Sigmoid colon (tissue), 7 donors: ENCODE measurements around the gene NRG3. TPM values are rescaled to one million over a fixed set of nuclear protein-coding genes. Genes with fewer than 3 reads are reported as not detected.

Experiments
- DNase-seq: peaks from one replicate; pipeline ENCODE4 v3.0.0-alpha.2; 2019
- H3K27ac ChIP-seq, 4 donors: fragments of 200-600 bp; sonication (generic); one replicate each; pipeline ENCODE4 v1.5.1; 2016 to 2019; ENCODE audit warnings: mild to moderate bottlenecking in 1 of 4
- H3K27me3 ChIP-seq, 3 donors: fragments of 200-600 bp; sonication (generic); one replicate each; pipeline ENCODE4 v1.5.1; 2019; ENCODE audit warnings: mild to moderate bottlenecking in 1 of 3
- H3K36me3 ChIP-seq, 4 donors: fragments of 200-600 bp; sonication (generic); one replicate each; pipeline ENCODE4 v1.5.1; 2016 to 2019
- H3K4me1 ChIP-seq, 4 donors: fragments of 200-600 bp; sonication (generic); one replicate each; pipeline ENCODE4 v1.5.1; 2017 to 2019
- H3K4me3 ChIP-seq, 4 donors: fragments of 200-600 bp; sonication (generic); one replicate each; pipeline ENCODE4 v1.5.1; 2017 to 2019; ENCODE audit warnings: mild to moderate bottlenecking in 2 of 4, moderate library complexity in 1 of 4
- H3K9me3 ChIP-seq, 4 donors: fragments of 200-600 bp in 3 of 4; sonication (generic) in 3 of 4; one replicate each; pipeline versions ENCODE4 v1.5.1 to v1.6.1; 2013 to 2019
- EP300 ChIP-seq, 4 donors: sonication (generic); formaldehyde crosslinking; IDR thresholded peaks; one replicate each; pipeline ENCODE4 v1.6.1; 2017; ENCODE audit warnings: antibody characterized with exemption in 4 of 4
- POLR2A ChIP-seq, 2 donors: fragments of 450-650 bp; IDR thresholded peaks; one replicate each; pipeline ENCODE4 v1.6.1; 2016; ENCODE audit warnings: antibody characterized with exemption in 2 of 2, mild to moderate bottlenecking in 2 of 2, moderate library complexity in 2 of 2
- POLR2AphosphoS5 ChIP-seq, 4 donors: sonication (generic); formaldehyde crosslinking; IDR thresholded peaks; one replicate each; pipeline ENCODE4 v1.6.1; 2017; ENCODE audit warnings: antibody characterized with exemption in 4 of 4
- WGBS, 2 donors: extraction: QIAGEN DNeasy Blood & Tissue Kit; methylation state at CpG; one replicate each; pipeline ENCODE4 v1.1.7; 2013; 5-methylcytosine and 5-hydroxymethylcytosine counted together
- intact Hi-C: fragments of 100-400 bp; cut with DNase I; formaldehyde crosslinking; loops from one replicate; pipeline ENCODE4 v1.15.1; 2023
- polyA plus RNA-seq, 3 donors: library from polyadenylated mRNA; stranded (reverse); fragments of 200-250 nt; gene quantifications; one replicate each; pipeline ENCODE4 v1.2.3, GENCODE V29; 2013
- total RNA-seq, 4 donors: library from RNA; depleted of rRNA; stranded (reverse); fragments of >200 nt; gene quantifications; one replicate each; pipeline ENCODE4 v1.1.0, GENCODE V29; 2016
- TF ChIP-seq, protein P1 (sequence below), 4 experiments: fragments of 450-650 bp in 3 of 4; fragments of 200-600 bp in 1 of 4; IDR thresholded peaks; one replicate each; pipeline ENCODE4 v1.5.1; 2016 to 2019; ENCODE audit warnings: antibody characterized with exemption in 4 of 4, mild to moderate bottlenecking in 3 of 4, moderate library complexity in 2 of 4
- donor health status: healthy with polysubstance abuse.
- donor health status: Bipolar disorder and iron deficiency.
- donor health status: healthy.

NRG3 gene
- total and polyA plus RNA-seq, 7 donors = 0.17 to 2.2 (median 0.82) TPM; not detected in 2

DNA sequence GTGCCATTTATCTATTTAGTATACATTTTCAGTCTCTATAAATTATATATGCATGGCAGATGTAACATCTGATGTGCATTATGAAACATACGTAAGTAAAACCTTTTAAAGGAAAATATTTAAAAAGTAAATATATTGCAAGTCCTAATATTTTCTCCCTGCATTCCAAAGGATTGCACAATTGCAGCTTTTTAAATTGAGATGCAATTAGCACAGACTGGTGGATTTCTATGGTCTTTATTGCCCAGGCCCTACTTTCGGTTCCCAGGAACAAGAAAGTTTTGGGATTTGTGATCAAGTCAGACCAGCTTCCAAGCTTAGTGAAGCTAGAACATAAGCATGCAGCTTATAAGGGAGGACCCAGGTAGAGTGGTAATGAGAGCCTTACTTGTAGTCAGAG, 337.8 kb downstream of the NRG3 start:
- intact Hi-C loops = no loop called here
- no peaks in the 10 kb centered on the region for H3K9me3 ChIP-seq
- WGBS, 2 donors = 86 to 88% methylated on average over 2 of the region's 2 CpGs

DNA sequence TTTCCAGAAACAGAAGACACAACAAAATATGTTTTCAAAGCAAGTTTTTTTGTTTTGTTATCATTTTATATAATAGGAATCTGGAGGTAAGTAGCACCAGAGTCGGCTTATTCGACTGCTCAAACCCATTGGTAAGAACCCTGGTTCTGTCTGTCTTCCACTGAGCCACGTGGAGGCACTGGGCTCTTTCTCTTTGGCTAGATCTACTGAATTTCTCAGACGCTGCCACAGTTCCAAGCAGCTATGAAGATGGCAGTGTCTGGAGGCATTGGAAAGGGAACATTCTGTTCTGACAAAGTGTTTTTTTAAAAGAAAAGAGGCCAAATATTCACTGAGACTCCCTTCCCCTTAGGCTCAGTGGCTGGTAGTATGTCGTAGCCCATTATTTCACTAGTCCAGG, 338.8 kb downstream of the NRG3 start:
- Histone ChIP-seq H3K9me3 (no peaks in the 10 kb centered on the region), H3K27me3 (no peaks in the 10 kb centered on the region), H3K4me1 (no peaks in the 10 kb centered on the region), H3K27ac (no peak overlapping the region), H3K36me3 (no peaks in the 10 kb centered on the region), H3K4me3 (no peak overlapping the region)
- TF ChIP-seq, protein P1, sequence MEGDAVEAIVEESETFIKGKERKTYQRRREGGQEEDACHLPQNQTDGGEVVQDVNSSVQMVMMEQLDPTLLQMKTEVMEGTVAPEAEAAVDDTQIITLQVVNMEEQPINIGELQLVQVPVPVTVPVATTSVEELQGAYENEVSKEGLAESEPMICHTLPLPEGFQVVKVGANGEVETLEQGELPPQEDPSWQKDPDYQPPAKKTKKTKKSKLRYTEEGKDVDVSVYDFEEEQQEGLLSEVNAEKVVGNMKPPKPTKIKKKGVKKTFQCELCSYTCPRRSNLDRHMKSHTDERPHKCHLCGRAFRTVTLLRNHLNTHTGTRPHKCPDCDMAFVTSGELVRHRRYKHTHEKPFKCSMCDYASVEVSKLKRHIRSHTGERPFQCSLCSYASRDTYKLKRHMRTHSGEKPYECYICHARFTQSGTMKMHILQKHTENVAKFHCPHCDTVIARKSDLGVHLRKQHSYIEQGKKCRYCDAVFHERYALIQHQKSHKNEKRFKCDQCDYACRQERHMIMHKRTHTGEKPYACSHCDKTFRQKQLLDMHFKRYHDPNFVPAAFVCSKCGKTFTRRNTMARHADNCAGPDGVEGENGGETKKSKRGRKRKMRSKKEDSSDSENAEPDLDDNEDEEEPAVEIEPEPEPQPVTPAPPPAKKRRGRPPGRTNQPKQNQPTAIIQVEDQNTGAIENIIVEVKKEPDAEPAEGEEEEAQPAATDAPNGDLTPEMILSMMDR (IDR thresholded peaks at IDR 0.05) = no peak
- TF ChIP-seq POLR2AphosphoS5 (IDR thresholded peaks at IDR 0.05) = no peak
- no peak for TF ChIP-seq EP300 (IDR thresholded peaks at IDR 0.05)
- TF ChIP-seq POLR2A (IDR thresholded peaks at IDR 0.05) = no peak
- WGBS, 2 donors = 73 to 89% methylated on average over 5 of the region's 5 CpGs
- intact Hi-C loops = no loop called here
- no peak for DNase-seq

More for the DNA sequence above, 337.8 kb downstream of the NRG3 start:
- no peak for DNase-seq
- H3K27ac ChIP-seq = no peak overlapping the region
- no peaks in the 10 kb centered on the region for H3K36me3 ChIP-seq
- no peaks in the 10 kb centered on the region for H3K4me1 ChIP-seq
- no peaks in the 10 kb centered on the region for H3K27me3 ChIP-seq
- no peak overlapping the region for H3K4me3 ChIP-seq
- TF ChIP-seq, protein P1 (IDR thresholded peaks at IDR 0.05) = no peak
- no peak for TF ChIP-seq POLR2A (IDR thresholded peaks at IDR 0.05)
- no peak for TF ChIP-seq EP300 (IDR thresholded peaks at IDR 0.05)
- TF ChIP-seq POLR2AphosphoS5 (IDR thresholded peaks at IDR 0.05) = no peak

DNA sequence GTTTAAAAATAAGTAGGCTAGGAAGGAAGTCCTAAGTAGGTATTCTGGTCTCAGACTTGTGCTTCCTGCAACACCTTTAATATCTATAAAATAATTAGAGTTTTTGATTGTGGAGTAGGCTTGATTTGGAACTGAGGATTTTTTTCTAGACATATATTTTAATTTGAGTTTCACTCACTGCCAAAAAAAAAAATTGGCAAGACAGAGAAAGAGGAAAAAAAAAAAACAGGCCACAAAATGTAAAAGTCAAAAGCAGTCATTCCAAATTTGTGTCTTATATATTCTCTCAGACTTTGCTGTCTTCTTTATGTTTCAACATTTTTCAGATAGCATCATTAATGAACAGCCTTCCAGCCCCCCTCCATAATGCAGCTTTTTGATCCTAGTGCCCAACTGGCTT, 346.1 kb downstream of the NRG3 start:
- no peaks in the 10 kb centered on the region for H3K36me3 ChIP-seq
- H3K4me1 ChIP-seq = no peaks in the 10 kb centered on the region
- H3K4me3 ChIP-seq = no peak overlapping the region
- intact Hi-C loops = no loop called here
- no peaks in the 10 kb centered on the region for H3K27me3 ChIP-seq
- H3K27ac ChIP-seq = no peak overlapping the region
- no peaks in the 10 kb centered on the region for H3K9me3 ChIP-seq
- DNase-seq = no peak
- TF ChIP-seq, protein P1 (IDR thresholded peaks at IDR 0.05) = no peak
- TF ChIP-seq EP300 (IDR thresholded peaks at IDR 0.05) = no peak
- TF ChIP-seq POLR2A (IDR thresholded peaks at IDR 0.05) = no peak
- TF ChIP-seq POLR2AphosphoS5 (IDR thresholded peaks at IDR 0.05) = no peak

DNA sequence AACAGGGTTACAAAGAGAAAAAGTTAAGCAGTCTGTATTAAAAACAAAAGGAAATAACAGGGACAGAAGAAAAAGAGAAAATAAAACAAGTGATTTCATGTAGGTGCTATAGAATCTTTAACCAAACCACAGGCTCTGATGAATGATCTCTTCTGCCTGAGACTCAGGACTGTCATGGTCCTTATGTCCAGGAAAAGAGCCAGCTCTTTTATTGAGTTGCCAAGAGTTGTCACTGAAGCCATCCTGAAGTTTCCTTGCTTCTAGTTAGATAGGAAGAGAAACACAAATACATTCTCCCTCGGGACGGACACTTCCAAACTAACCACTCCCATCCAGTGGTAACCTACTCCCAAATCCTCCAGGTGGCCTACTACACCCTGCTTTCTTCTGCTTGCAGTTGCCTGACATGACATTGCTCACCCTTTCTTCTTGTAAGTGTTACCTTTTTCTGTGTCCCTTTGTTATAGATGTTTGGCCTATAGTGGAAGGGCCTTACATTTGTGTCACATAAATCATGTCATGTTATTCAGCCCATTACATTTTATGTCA, 346.7 kb downstream of the NRG3 start:
- Histone ChIP-seq H3K27ac (no peak overlapping the region), H3K9me3 (no peaks in the 10 kb centered on the region), H3K27me3 (no peaks in the 10 kb centered on the region), H3K4me1 (no peaks in the 10 kb centered on the region), H3K4me3 (no peak overlapping the region), H3K36me3 (no peaks in the 10 kb centered on the region)
- DNase-seq = no peak
- intact Hi-C loops = no loop called here
- WGBS, 2 donors = 6 to 44% methylated on average over 2 of the region's 2 CpGs
- TF ChIP-seq POLR2AphosphoS5 (IDR thresholded peaks at IDR 0.05) (no peak), POLR2A (IDR thresholded peaks at IDR 0.05) (no peak), EP300 (IDR thresholded peaks at IDR 0.05) (no peak)
- TF ChIP-seq, protein P1 (IDR thresholded peaks at IDR 0.05) = no peak

DNA sequence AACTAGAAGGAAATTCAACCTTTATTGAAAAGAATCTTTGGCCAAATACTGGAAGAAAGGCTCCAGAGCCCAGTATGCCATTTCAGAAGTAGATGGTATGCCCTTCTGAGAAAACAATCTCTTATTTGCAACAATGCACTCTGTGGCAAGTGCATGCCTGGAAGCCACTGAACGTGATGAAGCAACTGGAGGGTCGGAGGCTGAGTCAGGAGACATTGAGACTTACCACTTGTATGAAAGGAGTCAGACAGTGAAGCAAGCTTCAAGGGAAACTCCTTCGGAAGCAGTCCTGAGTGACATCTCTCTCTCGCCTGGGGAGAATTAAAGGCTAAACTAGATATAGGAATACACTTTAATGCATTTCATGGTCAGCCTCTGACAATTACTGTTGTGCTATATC, 353.7 kb downstream of the NRG3 start:
- intact Hi-C loops = no loop called here
- H3K9me3 ChIP-seq = no peaks in the 10 kb centered on the region

More for the DNA sequence above, 353.7 kb downstream of the NRG3 start:
- H3K36me3 ChIP-seq = no peaks in the 10 kb centered on the region
- DNase-seq = no peak
- TF ChIP-seq POLR2A (IDR thresholded peaks at IDR 0.05) (no peak), EP300 (IDR thresholded peaks at IDR 0.05) (no peak), POLR2AphosphoS5 (IDR thresholded peaks at IDR 0.05) (no peak)
- TF ChIP-seq, protein P1 (IDR thresholded peaks at IDR 0.05) = no peak
- 89 to 90% methylated on average over 4 of the region's 4 CpGs for WGBS, 2 donors
- H3K4me3 ChIP-seq = no peak overlapping the region
- H3K27ac ChIP-seq = no peak overlapping the region
- H3K4me1 ChIP-seq = no peaks in the 10 kb centered on the region
- no peaks in the 10 kb centered on the region for H3K27me3 ChIP-seq
